Neural progenitor cell (in vitro differentiated cells): ENCODE results near the gene INHBB.

Experiments used
- EZH2 ChIP-seq: fragments of 200-600 bp; sonication (generic); IDR thresholded peaks from 2 replicates; pipeline ENCODE4 v1.6.1; 2017; ENCODE audit warnings: antibody characterized with exemption, mild to moderate bottlenecking, moderate library complexity
- EZH2phosphoT487 ChIP-seq: fragments of 200-600 bp; sonication (generic); IDR thresholded peaks from 2 replicates; pipeline ENCODE4 v1.6.1; 2017; ENCODE audit warnings: antibody characterized with exemption
- TF ChIP-seq, protein P1 (sequence below): fragments of 200-600 bp; sonication (generic); IDR thresholded peaks from 2 replicates; pipeline ENCODE4 v1.5.1; 2017; ENCODE audit warnings: antibody characterized with exemption, mild to moderate bottlenecking

GRCh38 chr2:120353591-120353898 is 7.6 kb downstream of the INHBB start:
- TF ChIP-seq, protein P1, sequence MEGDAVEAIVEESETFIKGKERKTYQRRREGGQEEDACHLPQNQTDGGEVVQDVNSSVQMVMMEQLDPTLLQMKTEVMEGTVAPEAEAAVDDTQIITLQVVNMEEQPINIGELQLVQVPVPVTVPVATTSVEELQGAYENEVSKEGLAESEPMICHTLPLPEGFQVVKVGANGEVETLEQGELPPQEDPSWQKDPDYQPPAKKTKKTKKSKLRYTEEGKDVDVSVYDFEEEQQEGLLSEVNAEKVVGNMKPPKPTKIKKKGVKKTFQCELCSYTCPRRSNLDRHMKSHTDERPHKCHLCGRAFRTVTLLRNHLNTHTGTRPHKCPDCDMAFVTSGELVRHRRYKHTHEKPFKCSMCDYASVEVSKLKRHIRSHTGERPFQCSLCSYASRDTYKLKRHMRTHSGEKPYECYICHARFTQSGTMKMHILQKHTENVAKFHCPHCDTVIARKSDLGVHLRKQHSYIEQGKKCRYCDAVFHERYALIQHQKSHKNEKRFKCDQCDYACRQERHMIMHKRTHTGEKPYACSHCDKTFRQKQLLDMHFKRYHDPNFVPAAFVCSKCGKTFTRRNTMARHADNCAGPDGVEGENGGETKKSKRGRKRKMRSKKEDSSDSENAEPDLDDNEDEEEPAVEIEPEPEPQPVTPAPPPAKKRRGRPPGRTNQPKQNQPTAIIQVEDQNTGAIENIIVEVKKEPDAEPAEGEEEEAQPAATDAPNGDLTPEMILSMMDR = no peak
- no peak for TF ChIP-seq EZH2
- no peak for TF ChIP-seq EZH2phosphoT487
